ENCODE results near the gene DLG5. TPM values are rescaled to one million over a fixed set of nuclear protein-coding genes. Genes with fewer than 3 reads are reported as not detected.
A peak's percentile ranks its signal among the peaks of the same experiment; 100 is the strongest.

DLG5 gene
- polyA plus RNA-seq, 1 of the 3 experiments (the other 2 are of a cell fraction) = 31.3 TPM

- no peaks in the 10 kb centered on the region for H3K27me3 ChIP-seq (ENCODE audit: insufficient read depth)
- no peak for TF ChIP-seq EZH2phosphoT487 (IDR thresholded peaks at IDR 0.05; ENCODE audit: borderline replicate concordance, low read depth)
- no peak for TF ChIP-seq YY1 (IDR thresholded peaks at IDR 0.05; ENCODE audit: low read depth)
- no peak for TF ChIP-seq EP300 (IDR thresholded peaks at IDR 0.05; ENCODE audit: borderline replicate concordance in 1 of 2, low read depth in 1 of 2, low read length in 1 of 2)
- no peak for TF ChIP-seq ZBTB33 (IDR thresholded peaks at IDR 0.05; ENCODE audit: borderline replicate concordance, low read depth)
- TF ChIP-seq POLR2AphosphoS5 (IDR thresholded peaks at IDR 0.05; ENCODE audit: low read depth, low read length) = no peak
- no peak for TF ChIP-seq RCOR1 (IDR thresholded peaks at IDR 0.05; ENCODE audit: low read length)
- no peak for TF ChIP-seq FOXJ3 (CRISPR knock-in tag; IDR thresholded peaks at IDR 0.05)
- no peak for TF ChIP-seq JUND (IDR thresholded peaks at IDR 0.05)
- no peak for TF ChIP-seq PBX3 (IDR thresholded peaks at IDR 0.05)
- TF ChIP-seq MAX (IDR thresholded peaks at IDR 0.05; ENCODE audit: low read depth) = no peak
- TF ChIP-seq SIN3A (IDR thresholded peaks at IDR 0.05; ENCODE audit: borderline replicate concordance, low read depth, low read length) = no peak
- no peak for TF ChIP-seq TEAD4 (IDR thresholded peaks at IDR 0.05; ENCODE audit: borderline replicate concordance, insufficient read depth)
- TF ChIP-seq RFX5 (IDR thresholded peaks at IDR 0.05; ENCODE audit: low read length) = no peak
- no peak for TF ChIP-seq NFIC (IDR thresholded peaks at IDR 0.05; ENCODE audit: borderline replicate concordance)
- no peak for TF ChIP-seq NRF1 (IDR thresholded peaks at IDR 0.05; ENCODE audit: low read depth, low read length)
- TF ChIP-seq CTCF (IDR thresholded peaks at IDR 0.05) = no peak
- no peaks in the 10 kb centered on the region for H3K36me3 ChIP-seq (replicated peaks in 1 of 2; ENCODE audit: control insufficient read depth in 1 of 2, insufficient read depth in 2 of 2, low read length in 1 of 2)
- H3K79me2 ChIP-seq (ENCODE audit: insufficient read depth) = peaks cover 97% of the 10 kb centered on the region
- H2AFZ ChIP-seq (ENCODE audit: low read depth) = no peak overlapping the region
- peaks cover 97% of the 10 kb centered on the region for H4K20me1 ChIP-seq (ENCODE audit: insufficient read depth)
- DNase-seq = no peak
- 95% methylated on average over 6 of the region's 7 CpGs for WGBS (ENCODE audit: low lambda C conversion rate)
- H3K4me2 ChIP-seq = no peak overlapping the region
- POLR2A ChIA-PET = interaction anchor here (1.2 to 1.7 kb wide), 2 partner anchors 12 to 36 kb away, joined by 3 to 6 read pairs; no protein-coding TSS in a partner anchor
- no peak overlapping the region for H3K9ac ChIP-seq
- H3K4me3 ChIP-seq (ENCODE audit: low read depth in 2 of 2, low read length in 1 of 2) = no peak overlapping the region
- CTCF ChIA-PET = interaction anchor here (1.1 to 1.4 kb wide), 3 partner anchors 30 to 83 kb away, joined by 4 read pairs; no protein-coding TSS in a partner anchor
- H3K9me3 ChIP-seq = no peaks in the 10 kb centered on the region
- H3K4me1 ChIP-seq (ENCODE audit: control insufficient read depth in 1 of 2, insufficient read depth in 2 of 2, low read depth in 1 of 2, low read length in 1 of 2) = peaks cover 24 to 92% of the 10 kb centered on the region in 2 experiments
- H3K9me2 ChIP-seq = no peaks in the 10 kb centered on the region
- H3K27ac ChIP-seq (ENCODE audit: low read depth in 2 of 2, low read length in 1 of 2) = peak overlapping the region in 1 of 2 experiments; percentile 97; a peak in 2 of 4 replicates
- H3F3A ChIP-seq (replicated peaks; ENCODE audit: insufficient read depth) = peaks cover 15% of the 10 kb centered on the region
Observed at GRCh38 chr10:77890097-77890496, 36.5 kb downstream of the DLG5 start.
